VCaP (cell line): ENCODE data around the gene KLHDC4.

ENCODE experiments used
- H3K27ac ChIP-seq: fragments of 450-650 bp; 2 replicates; pipeline ENCODE4 v1.5.1; 2017
- TF ChIP-seq, protein P1 (sequence below): fragments of 450-650 bp; conservative IDR thresholded peaks from 2 replicates; pipeline ENCODE4 v1.5.1; 2017; ENCODE audit warnings: mild to moderate bottlenecking, moderate library complexity

Gene KLHDC4

DNA sequence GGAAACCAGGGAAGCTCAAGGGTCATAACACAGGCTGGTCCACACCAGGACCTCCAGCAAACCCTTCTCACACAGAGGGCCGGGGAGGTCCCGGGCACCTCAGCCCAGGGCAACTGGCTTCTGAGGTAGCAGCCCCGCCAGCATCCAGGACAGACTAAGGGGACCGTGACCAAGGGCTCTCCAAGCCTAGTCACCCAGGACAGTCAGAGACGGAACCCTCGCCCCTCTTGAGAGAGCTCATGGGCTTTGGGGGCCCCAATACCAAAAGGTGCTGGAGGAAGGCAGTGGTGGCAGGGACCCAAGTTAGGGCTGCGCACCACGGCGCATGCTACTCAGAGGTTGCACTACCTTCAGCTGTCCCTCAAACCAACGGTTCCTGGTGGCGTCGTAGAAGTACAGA is 54.9 kb downstream of the KLHDC4 start:
- no peak overlapping the region for H3K27ac ChIP-seq

DNA sequence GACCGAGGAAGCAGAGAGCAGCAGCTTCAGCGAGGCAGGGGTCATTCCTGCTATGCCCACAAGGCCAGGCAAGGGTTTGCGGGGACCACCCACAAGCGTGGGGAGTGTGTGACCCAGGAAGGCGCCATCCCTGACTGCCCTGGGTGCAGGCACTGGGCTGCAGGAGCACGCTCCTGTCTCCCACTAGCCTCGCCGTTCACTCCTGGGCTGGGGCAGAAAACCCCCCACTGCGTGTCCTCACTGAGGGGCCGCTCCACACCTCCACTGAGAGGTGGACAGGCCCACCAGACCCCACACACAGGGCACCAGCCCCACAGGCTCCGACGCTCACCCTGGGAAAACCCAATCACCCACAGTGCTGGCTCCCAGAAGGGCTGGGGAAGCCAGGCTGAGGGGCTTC is 56.1 kb downstream of the KLHDC4 start:
- H3K27ac ChIP-seq, result no peak overlapping the region
- TF ChIP-seq, protein P1, sequence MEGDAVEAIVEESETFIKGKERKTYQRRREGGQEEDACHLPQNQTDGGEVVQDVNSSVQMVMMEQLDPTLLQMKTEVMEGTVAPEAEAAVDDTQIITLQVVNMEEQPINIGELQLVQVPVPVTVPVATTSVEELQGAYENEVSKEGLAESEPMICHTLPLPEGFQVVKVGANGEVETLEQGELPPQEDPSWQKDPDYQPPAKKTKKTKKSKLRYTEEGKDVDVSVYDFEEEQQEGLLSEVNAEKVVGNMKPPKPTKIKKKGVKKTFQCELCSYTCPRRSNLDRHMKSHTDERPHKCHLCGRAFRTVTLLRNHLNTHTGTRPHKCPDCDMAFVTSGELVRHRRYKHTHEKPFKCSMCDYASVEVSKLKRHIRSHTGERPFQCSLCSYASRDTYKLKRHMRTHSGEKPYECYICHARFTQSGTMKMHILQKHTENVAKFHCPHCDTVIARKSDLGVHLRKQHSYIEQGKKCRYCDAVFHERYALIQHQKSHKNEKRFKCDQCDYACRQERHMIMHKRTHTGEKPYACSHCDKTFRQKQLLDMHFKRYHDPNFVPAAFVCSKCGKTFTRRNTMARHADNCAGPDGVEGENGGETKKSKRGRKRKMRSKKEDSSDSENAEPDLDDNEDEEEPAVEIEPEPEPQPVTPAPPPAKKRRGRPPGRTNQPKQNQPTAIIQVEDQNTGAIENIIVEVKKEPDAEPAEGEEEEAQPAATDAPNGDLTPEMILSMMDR, result no peak

More for the DNA sequence above, 54.9 kb downstream of the KLHDC4 start:
- TF ChIP-seq, protein P1, result no peak

DNA sequence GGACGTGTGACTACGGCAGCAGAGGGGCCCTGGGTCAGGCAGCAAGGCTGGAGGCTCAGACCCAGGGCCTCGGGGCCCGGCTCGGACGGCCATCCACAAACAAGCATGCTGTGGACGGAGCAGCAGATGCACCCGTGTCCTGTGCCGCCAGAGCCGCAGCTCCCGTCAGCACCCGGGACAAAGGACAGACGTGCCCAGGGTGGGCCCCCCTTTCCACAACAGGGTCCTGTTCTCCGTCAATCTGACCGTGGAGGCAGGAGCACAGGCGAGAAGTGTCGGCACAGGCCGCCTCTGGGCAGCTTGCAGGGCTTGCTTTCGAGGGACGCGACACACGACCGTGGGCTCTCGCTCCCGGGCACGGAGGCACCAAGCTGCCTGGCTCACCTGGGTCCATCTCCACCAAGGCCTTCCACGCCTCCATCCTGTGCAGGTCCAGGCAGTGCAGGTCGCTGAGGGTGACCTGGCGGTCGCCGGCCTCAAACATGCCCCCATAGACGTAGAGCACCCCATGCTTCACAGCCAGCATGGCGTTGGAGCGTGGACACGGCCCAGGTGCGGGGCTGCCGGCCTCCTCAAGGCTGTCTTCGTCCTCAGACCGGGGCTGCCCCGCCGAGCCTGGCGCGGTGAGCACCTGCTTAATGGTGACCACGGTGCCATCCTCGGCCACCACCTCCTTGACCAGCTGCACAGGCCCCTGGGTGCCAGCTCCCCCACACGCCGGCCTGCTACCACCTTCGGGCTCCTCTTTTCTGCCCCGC is 56.7 kb downstream of the KLHDC4 start:
- H3K27ac ChIP-seq, result no peak overlapping the region

DNA sequence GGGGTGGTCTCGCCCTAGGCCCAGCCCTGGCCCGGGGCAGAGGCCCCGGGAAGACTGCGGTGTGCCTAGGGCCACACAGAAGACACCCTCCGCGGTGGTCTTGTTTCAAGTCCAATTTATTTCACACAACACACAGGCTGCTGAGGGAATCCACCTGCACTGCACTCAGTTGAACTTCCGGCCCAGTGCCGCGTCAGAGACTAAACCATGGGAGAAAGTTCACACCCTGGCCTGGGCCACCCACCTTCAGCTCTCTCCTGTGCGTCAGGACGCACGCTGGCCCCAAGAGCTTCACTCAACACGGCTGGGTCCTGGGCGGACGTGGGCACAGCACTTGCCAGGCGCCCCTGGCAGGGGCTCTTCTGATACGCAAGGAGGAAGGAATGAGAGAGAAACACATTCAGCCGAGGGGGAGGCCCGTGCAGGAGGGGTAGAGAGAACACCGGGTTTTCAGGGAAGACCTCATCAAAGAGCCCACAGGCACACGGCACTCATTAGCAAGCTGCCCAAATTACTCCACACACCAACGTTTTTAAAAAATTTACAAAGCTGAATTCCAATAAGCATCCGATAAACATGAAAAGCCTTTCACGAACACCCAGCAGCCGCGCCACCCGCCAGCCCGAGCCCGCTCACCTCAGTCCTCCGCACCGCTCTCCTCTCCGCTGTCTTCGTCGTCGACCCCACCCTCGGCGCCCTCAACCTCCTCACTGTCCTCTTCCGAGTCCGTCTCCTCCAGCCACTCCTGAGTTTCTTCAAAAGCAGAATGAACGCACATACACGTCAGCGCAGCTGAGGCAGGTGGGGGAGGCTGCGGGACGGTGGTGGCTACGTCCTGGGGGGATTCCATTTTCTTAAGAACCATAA is 57.8 kb downstream of the KLHDC4 start:
- TF ChIP-seq, protein P1, result no peak

More for the DNA sequence above, 56.7 kb downstream of the KLHDC4 start:
- TF ChIP-seq, protein P1, result no peak

DNA sequence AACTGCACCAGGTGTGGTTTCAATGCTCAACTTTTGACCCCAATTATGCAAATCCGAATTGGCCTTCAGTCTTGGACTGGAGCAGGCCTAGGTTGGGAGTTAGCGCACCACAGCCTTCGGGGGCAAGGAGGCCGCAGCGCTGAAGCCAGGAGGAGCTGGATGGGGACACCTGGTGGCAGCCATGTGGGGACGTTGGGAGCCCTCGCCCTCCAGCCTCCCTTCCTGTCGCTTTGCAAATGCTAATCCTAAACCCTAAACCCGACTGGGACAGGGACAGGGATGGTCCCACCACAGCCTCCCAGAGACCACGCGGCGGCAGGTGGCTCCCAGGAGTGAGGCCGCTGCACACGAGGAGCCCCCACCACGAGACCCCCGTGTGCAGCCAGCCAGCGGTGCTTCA is 58.7 kb downstream of the KLHDC4 start:
- TF ChIP-seq, protein P1, result no peak
- H3K27ac ChIP-seq, result no peak overlapping the region

More for the DNA sequence above, 57.8 kb downstream of the KLHDC4 start:
- H3K27ac ChIP-seq, result no peak overlapping the region

DNA sequence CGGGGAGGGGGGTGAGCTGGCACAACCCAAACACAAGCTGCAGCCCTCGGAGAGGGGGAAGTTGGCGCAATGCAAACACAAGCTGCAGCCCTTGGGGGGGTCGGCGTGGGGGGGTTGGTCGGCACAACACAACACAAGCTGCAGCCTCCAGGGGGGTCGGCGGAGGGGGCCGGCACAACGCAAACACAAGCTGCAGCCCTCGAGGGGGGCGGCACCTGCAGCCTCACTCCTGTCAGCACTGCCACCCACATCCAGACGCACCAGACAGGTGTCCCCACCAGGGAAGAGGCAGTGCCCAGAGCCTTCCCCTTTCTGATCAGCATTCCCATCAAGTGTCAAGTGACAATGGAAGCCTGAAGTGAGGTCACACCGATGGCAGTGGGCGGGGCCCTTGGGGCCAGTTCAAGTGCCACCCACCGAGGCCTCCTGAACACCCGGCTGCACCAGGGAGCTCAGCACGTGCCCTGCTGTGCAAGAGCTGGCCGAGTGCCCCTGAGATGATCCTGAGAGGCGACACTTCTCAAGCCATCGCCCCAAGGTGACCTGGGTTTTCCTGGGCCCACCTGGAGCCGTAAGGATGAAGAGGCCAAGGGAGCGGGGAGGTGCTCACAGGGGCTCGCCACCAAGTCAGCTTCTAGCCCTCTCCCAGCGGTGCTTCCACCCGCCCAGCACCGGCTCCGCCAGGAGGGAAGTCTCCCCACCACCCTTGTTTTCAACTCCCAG is 59.3 kb downstream of the KLHDC4 start:
- peak overlapping the region; percentile 10; the same call in 1 of the 2 replicates for H3K27ac ChIP-seq
- TF ChIP-seq, protein P1, result no peak
